HG02678 (cell line): Measurements from ENCODE around the gene ATN1.

Experiments used
- ATAC-seq: cut with Tn5 transposase; IDR thresholded peaks from one replicate; pipeline ENCODE4 v1.9.1; 2021; ENCODE audit warnings: mild to moderate bottlenecking, moderate library complexity; ENCODE audit not compliant: unreplicated experiment

ATN1 gene

GRCh38 chr12:6974180-6974579, 46.4 kb downstream of the ATN1 start:
- ATAC-seq: no peak

DNA sequence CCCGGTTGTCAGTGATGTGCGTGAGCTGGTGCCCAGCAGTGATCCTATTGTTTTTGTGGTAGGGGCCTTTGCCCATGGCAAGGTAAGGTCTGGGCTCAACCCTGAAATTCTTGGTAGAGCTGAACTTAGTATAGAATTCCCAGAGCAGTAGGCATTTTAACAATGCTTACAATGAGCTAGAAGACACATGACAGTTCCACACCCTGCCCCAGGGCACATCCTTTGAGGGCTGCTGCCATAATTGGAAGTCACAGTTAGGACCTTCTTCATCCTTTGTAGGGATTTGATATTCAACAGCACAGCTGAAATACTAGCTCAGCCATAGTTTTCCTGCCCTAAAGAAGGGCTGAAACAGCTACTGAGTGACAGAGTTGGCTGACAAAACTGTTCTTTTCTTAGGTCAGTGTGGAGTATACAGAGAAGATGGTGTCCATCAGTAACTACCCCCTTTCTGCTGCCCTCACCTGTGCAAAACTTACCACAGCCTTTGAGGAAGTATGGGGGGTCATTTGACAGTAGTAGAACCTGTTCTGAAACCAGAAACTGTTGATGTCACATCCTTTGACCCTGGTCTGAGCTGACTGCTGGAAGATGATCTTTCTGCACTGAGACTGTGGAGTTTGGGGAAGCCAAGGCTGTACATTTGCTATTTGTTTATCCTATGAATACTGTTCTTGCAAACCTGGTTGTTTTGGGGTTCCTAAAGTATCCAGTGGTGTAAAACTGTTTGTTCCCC, 47.7 kb downstream of the ATN1 start:
- ATAC-seq: no peak

- no peak for ATAC-seq
These were observed 49.9 kb downstream of the ATN1 start for GRCh38 chr12:6977653-6978052.

GRCh38 chr12:6978188-6978587, 50.4 kb downstream of the ATN1 start:
- ATAC-seq: no peak

DNA sequence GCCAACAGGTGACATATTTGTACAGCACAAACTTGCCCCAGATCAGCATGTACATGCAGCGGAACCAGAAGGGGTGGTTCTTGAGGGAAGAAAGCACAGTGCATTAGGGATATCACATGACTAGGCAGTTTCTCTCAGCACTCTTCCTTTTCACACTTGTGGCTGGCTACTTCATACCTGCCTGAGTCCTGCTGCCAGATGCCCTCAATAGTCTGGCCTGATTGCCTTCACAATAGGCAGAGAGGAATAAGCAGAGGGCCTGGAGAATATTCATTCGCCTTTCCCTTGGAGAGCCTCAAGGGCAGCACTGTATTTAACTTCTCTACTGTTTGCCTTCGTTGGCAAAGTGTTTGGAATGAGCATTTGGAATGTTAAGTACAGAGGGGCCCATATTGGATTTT, 50.9 kb downstream of the ATN1 start:
- no peak for ATAC-seq

GRCh38 chr12:6979021-6979420, 51.3 kb downstream of the ATN1 start:
- no peak for ATAC-seq

DNA sequence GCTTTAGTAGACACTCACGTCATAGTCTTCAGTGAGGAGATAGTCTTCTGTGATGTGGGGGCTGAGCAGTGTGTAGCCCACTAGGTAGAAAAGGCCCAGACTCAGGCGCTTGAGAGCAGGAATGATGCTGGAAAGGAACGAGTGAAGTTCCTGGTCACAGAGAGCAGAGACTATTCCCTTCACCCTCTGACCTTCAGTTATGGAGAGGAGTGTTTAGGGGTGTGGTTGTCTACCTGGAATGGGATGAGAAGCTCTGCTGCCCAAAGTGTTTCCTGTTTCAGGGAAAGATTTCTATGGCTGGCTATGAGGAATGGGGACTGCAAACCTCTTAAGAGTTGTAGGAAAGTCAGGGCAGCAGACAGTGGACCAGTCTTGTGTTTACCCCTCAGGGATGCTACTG, 51.7 kb downstream of the ATN1 start:
- no peak for ATAC-seq

DNA sequence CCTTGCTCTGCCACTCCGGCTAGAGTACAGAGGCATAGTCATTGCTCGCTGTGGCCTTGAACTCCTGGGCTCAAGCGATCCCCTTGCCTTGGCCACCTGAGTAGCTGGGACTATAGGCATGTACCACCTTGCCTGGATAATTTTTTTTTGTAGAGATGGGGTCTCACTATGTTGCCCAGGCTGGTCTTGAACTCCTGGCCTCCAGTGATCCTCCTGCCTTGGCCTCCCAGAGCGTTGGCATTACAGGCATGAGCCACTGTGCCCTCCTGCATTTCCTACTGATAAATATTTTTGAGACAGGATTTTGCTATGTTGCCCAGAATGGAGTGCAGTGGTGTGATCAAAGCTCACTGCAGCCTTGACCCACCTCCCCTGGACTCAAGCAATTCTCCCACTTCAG, 52.3 kb downstream of the ATN1 start:
- no peak for ATAC-seq

DNA sequence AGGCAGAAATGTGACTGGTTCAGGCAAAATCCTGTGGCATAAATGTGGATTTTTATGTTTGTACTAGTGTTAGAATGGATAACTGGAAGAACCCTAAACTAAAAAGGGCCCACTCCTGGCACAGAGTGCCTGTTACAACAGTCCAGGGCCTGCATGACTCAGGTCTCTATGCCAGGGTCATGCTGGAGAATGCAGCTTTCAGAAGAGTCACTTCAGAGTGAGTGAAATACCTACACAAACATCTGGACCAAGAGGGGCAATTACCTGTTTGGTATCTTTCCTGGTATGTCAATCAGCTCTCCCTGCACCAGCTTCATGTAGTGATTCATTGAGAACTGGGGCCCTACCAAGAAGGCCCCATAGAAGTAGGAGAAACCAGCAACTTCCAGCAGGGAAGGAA, 53.0 kb downstream of the ATN1 start:
- no peak for ATAC-seq

DNA sequence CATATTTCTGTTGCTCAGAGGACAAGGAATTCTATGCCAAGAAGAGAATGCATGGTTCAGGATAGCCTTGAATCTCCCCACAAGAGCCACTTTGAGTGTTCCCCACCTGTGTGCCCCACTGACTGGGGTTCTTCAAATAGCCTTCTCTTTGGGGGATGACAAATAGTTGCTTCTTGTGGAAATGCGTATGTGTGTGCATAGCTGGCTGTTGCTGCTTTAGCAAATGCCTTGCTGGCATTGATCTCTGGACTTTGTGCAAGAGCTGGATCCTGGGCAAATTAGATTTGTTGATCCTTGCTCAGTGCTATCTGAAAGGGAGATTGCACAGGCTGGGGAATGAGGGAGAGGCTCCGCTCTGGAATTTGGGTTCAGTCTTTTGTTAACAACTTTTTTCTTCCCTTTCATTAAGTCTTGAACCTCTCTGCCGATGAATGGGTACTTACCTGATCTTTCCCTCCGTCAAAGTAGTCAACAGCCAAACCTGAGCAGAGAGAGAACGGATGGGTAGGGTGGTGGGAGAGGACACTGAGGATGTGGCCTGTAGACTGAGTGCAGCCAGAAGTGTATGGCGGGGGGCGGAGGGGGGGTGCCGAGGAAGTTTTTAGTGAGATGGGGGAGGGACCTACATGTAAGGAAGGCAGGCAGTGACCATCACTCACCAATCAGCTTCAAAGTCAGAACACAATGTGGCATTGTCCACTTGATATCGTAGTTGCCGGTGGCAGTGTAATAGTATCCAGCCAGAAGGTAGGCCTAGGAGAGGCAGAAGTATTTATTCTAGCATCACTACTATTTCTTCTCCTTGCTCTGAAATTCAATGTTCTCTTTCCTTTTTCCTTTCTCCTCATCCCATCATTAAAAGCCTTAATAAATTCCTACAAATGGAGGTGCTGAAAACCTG, 53.6 kb downstream of the ATN1 start:
- no peak for ATAC-seq

- no peak for ATAC-seq
These were observed 54.8 kb downstream of the ATN1 start for GRCh38 chr12:6982532-6982931.

DNA sequence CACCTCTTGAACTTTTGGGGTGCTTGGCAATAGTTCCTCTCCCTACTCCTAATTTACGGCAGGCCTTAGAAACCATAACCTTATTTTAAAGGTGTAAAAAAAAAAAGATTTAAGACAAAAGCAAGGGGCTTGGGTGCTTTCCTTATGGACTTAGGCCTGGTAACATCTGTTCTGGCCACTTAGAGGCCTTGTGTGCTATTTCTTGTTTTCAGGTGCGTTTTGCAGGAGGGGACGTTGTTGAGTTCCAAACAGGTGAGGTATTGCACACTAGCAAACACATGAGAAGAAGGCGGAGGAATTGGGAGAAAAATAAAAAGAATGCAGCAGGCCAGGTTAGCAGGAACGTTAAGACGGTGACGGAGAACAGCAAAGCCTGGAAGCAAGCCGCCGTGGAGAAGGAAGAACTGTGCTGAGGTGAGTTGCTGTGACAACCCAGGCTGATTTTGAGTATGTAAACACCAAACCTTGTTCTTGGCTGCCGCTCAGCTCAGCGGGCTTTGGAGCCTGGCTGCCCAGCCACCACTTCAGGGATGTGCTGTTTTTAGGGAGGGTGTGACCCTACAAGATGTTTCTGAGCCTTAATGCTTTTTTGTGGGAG, 60.3 kb downstream of the ATN1 start:
- no peak for ATAC-seq
